ENCODE results near the gene FGF12.

DNA sequence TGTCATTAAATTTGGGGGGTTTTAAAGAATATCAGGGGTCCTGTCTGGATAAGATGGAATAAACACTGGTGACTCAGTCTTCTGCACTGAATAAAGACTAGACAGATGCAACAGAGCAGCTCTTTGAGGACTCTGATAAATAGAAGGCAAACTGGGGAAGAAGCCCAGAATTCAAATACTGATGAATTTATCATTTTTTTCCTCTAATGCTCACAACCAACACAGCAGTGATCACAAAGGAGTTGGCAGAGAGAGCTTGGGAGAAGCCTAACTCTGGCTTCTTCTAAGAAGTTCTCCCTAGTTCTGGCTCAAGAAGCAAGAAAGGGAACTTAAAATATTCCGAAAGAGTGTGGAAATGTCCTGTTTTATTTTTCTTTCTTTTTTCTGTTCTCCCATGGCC, 597.8 kb downstream of the FGF12 start:
- TF ChIP-seq, protein P1, sequence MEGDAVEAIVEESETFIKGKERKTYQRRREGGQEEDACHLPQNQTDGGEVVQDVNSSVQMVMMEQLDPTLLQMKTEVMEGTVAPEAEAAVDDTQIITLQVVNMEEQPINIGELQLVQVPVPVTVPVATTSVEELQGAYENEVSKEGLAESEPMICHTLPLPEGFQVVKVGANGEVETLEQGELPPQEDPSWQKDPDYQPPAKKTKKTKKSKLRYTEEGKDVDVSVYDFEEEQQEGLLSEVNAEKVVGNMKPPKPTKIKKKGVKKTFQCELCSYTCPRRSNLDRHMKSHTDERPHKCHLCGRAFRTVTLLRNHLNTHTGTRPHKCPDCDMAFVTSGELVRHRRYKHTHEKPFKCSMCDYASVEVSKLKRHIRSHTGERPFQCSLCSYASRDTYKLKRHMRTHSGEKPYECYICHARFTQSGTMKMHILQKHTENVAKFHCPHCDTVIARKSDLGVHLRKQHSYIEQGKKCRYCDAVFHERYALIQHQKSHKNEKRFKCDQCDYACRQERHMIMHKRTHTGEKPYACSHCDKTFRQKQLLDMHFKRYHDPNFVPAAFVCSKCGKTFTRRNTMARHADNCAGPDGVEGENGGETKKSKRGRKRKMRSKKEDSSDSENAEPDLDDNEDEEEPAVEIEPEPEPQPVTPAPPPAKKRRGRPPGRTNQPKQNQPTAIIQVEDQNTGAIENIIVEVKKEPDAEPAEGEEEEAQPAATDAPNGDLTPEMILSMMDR (IDR thresholded peaks at IDR 0.05) = no peak
- TF ChIP-seq ZFX (IDR thresholded peaks at IDR 0.05; ENCODE audit: borderline replicate concordance) = no peak
